Activated naive CD8-positive, alpha-beta T cell treated with anti-CD3 and anti-CD28 coated beads, Interleukin-2, amount 50 U/mL, for 16 hours (primary cell): ENCODE measurements around the gene RPL39.
"Not testable (repeated sequence)": the region's sequence is repeated elsewhere in the genome, so short reads cannot be mapped to it uniquely, and the experiment has no call there.

Source experiments
- DNase-seq: peaks from one replicate; pipeline ENCODE4 v3.0.0-alpha.2; 2020; ENCODE audit warnings: low read depth, low spot score

Gene RPL39

GRCh38 chrX:119791437-119792231, at the start of gene RPL39:
Gene RPL39, minus strand, starts transcription at chrX:119791630. Its CDS starts 54 bp downstream, at chrX:119791576.
- DNase-seq = peak; percentile 54

DNA sequence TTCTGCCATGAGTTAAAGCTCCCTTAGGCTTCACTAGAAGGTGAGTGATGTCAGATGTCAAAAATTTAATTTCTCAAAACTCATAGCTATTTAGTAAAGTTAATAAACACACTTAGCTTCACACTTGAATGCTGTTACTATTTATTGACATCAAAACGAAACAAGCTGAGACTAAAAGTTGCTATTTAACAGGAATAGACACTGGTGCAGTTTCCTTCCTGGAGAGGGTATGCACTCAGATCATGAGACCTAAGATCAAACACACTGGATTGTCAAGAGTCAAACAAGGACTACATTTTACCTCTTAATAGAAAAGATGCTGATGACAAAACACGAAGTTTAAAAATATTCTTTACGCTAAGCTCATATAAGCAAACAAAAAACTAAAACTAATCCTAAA, 42.5 kb upstream of the RPL39 start:
- DNase-seq = no peak

- DNase-seq = no peak
Measured at GRCh38 chrX:119828446-119828845, 37.0 kb upstream of the RPL39 start.

DNA sequence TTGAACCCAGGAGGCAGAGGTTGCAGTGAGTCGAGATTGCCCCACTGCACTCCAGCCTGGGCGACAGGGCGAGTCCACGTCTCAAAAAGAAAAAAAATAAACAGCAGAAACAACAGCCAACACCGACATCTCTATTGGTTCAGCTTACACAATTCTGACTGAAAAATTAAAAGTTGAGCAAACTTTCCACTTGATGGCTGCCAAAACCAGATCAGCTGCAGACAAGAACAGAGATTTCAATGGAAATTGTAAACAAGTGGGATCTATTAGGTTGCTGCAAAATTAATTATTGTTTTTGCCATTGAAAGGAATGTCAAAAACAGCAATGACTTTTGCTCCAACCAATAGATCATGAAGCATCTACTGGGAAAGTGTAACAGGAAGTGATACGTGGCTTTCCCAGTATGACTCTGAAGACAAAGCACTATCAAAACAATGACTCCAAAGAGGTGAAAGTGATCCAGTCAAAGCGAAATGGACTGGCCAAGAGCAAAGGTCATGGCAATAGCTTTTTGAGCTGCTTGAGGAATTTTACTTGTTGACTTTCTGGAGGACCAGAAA, 35.0 kb upstream of the RPL39 start:
- no peak for DNase-seq

DNA sequence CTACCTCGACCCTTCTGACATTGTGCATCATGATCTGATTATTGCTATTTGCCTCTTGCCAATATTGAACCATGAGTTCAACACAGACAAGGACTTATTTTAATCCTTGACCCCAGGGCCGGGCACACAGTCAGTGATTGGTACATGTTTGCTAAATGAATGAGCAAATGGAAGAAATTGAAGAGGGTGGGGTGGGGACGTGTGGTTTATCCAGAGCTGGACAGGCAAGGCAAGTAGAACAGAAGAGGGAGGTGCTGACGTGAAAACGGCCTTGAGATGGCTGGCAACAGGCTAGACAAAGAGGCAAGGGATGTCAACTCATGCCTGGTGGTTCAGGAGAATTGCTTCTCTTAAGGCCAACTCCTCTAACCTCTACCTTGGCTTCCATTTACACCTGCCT, 32.8 kb upstream of the RPL39 start:
- DNase-seq = not testable (repeated sequence)

DNA sequence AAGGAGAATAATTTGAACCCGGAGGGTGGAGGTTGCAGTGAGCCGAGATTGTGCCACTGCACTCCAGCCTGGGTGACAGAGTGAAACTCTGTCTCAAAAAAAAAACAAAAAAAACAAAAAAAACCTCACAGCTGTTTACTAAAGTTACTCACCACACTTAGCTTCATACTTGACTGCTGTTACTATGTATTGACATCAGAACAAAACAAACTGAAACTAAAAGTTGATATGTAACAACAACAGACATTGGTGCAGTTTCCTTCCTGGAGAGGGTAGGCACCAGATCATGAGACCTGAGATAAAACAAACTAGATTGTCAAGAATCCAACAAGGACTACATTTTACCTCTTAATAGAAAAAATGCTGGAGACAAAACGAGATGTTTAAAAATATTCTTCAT, 30.3 kb upstream of the RPL39 start:
- DNase-seq = not testable (repeated sequence)

DNA sequence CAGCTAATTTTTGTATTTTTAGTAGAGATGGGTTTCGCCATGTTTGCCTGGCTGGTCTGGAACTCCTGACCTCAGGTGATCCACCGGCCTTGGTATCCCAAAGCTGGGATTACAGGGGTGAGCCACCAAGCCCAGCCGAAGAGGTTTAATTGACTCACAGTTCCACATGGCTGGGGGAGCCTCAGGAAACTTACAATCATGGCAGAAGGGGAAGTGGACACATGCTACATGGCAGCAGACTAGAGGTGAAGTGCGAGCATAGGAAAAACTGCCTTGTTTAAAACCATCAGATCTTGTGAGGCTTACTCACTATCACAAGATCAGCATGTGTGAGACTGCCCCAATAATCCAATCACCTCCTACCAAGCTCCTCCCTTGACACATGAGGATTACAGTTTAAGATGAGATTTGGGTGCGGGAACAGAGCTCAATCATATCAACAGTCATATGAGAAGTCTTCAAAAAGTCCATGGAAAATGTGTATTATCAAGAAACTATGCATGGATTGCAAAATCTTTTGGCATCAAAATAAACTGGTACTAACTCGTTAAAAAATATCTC, 25.8 kb upstream of the RPL39 start:
- no peak for DNase-seq

DNA sequence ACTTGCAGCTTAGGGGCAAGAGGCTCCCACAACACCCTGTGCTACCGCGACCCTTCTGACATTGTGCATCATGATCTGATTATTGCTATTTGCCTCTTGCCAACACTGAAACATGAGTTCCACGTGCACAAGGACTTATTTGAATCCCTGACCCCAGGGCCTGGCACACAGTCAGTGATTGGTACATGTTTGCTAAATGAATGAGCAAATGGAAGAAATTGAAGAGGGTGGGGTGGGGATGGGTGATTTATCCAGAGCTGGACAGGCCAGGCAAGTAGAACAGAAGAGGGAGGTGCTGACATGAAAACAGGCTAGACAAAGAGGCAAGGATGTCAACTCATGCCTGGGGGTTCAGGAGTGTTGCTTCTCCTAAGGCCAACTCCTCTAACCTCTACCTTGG, 24.9 kb upstream of the RPL39 start:
- no peak for DNase-seq

- DNase-seq = no peak
Measured at GRCh38 chrX:119809185-119809666, 17.8 kb upstream of the RPL39 start.

DNA sequence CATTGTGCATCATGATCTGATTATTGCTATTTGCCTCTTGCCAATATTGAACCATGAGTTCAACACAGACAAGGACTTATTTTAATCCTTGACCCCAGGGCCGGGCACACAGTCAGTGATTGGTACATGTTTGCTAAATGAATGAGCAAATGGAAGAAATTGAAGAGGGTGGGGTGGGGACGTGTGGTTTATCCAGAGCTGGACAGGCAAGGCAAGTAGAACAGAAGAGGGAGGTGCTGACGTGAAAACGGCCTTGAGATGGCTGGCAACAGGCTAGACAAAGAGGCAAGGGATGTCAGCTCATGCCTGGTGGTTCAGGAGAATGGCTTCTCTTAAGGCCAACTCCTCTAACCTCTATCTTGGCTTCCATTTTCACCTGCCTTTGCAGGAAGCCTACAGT, 17.0 kb upstream of the RPL39 start:
- not testable (repeated sequence) for DNase-seq

DNA sequence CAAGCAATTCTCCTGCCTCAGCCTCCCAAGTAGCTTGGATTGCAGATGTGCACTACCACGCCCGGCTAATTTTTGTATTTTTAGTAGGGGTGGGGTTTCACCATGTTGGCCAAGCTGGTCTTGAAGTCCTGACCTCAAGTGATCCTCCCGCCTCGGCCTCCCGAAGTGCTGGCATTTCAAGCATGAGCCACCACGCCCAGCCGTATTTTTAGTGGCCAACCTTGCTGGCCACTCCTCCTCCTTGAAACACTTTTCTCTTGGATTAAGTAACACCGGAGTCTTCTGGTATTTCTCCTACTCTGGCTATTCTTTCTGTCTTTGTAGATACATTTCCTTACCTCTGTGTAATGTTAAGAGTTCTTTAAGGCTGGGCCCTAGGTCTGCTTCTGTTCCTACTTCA, 11.1 kb upstream of the RPL39 start:
- no peak for DNase-seq

- DNase-seq = no peak
Measured at GRCh38 chrX:119801253-119802221, 10.1 kb upstream of the RPL39 start.

- DNase-seq = peak; percentile 0
Measured at GRCh38 chrX:119790977-119791436, 423 bp downstream of the RPL39 start.

GRCh38 chrX:119784747-119785446, 6.5 kb downstream of the RPL39 start:
- DNase-seq = peak; percentile 14

GRCh38 chrX:119783026-119783425, 8.4 kb downstream of the RPL39 start:
- DNase-seq = no peak

DNA sequence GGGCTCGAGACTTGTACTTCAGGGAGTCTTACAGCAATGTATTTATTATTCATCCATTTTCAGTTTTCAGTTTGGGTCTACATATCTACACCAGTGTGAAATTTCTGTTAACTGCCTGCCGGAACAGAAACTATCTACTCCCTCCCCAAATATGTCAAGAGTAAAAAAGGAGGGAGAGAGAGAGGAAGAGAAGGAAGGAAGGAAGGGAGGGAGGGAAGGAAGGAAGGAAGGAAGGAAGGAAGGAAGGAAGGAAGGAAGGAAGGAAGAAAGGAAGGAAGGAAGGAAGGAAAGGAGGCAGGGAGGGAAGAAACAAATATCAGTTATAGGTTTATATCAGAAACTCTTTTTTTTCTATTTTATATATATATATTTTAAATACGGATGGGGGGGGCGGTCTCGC, 12.6 kb downstream of the RPL39 start:
- DNase-seq = no peak

DNA sequence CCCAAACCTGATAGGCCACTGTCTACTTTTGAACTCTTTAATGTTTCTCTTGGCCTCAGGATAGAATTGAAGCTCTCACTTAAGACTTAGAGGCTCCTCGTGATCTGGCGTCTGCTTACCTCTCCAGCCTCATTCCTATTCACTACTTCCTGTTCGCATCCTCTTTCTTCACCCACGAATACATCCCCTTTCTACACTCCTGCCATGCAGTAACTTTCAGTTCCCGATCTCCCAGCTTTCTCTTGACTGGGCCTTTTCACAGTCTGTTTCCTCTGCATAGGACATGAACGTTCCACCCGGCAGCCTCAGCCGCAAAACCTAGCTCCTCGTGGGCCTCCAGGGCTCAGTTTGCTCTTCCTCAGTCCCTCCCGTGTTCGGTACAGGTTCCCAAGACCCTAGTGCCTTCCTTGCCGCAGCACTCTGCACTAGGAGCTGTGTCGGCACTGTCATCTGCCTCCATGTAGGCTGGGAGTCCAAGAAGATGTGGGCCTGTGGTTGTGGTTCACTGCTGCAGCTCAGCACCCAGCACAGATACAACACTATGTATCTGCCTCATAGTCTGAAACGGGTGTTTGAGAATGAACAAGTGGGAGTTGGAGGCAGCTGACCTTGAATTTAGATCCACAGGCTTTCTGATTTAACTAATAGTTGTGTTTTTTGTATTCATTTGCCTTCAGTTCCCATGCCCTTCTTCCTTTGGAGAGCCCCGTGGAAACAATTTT, 15.8 kb downstream of the RPL39 start:
- no peak for DNase-seq

- DNase-seq = not testable (repeated sequence)
Measured at GRCh38 chrX:119769388-119769787, 22.0 kb downstream of the RPL39 start.

DNA sequence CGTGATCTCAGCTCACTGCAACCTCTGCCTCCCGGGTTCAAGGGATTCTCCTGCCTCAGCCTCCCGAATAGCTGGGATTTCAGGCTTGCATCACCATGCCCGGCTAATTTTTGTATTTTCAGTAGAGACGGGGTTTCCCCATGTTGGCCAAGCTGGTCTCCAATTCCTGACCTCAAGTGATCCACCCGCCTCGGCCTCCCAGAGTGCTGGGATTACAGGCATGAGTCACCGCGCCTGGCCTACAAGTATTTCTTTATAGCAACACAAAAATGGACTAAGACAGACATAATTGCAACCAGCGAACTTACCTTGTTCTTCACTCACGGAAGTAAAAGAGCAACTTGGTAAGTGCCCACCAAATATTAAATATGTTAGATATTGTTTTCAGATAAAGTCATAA, 23.0 kb downstream of the RPL39 start:
- not testable (repeated sequence) for DNase-seq

- no peak for DNase-seq
Measured at GRCh38 chrX:119763836-119764387, 27.5 kb downstream of the RPL39 start.
